Mesenchymal stem cell (in vitro differentiated cells and primary cell): ENCODE results near the gene NAA60.

Experiments used
- DNase-seq: peaks from one replicate; pipeline ENCODE4 v3.0.0-alpha.2; 2013
- H2AFZ ChIP-seq: one replicate; pipeline ENCODE4 v1.6.1; 2013; ENCODE audit warnings: low read depth, mild to moderate bottlenecking, control low read depth, inconsistent platforms, low read length, moderate library complexity
- H2AK5ac ChIP-seq: 2 replicates; pipeline ENCODE4 v1.6.1; 2013; ENCODE audit warnings: low read length, moderate library complexity, mild to moderate bottlenecking, inconsistent platforms; ENCODE audit not compliant: severe bottlenecking
- H2BK120ac ChIP-seq: one replicate; pipeline ENCODE4 v1.6.1; 2013; ENCODE audit warnings: low read depth, mild to moderate bottlenecking, inconsistent platforms, low read length, moderate library complexity
- H2BK12ac ChIP-seq, 2 experiments: one replicate each; pipeline ENCODE4 v1.6.1; 2013; ENCODE audit warnings: inconsistent platforms in 2 of 2, low read length in 2 of 2, mild to moderate bottlenecking in 2 of 2, moderate library complexity in 2 of 2, control low read depth in 1 of 2
- H2BK15ac ChIP-seq: one replicate; pipeline ENCODE4 v1.6.1; 2013; ENCODE audit warnings: mild to moderate bottlenecking, low read depth, inconsistent platforms; ENCODE audit not compliant: poor library complexity, severe bottlenecking
- H2BK5ac ChIP-seq: 2 replicates; pipeline ENCODE4 v1.6.1; 2013; ENCODE audit warnings: low read depth, mild to moderate bottlenecking, low read length, control low read depth, inconsistent platforms; ENCODE audit not compliant: poor library complexity, severe bottlenecking
- H3K14ac ChIP-seq, 2 experiments: one replicate each; pipeline ENCODE4 v1.6.1; 2013; ENCODE audit warnings: inconsistent platforms in 2 of 2, low read length in 2 of 2, control low read depth in 1 of 2, mild to moderate bottlenecking in 1 of 2, moderate library complexity in 1 of 2
- H3K18ac ChIP-seq, 2 experiments: one replicate each; pipeline ENCODE4 v1.6.1; 2013; ENCODE audit warnings: inconsistent platforms in 2 of 2, low read length in 2 of 2, control low read depth in 1 of 2, low read depth in 1 of 2, mild to moderate bottlenecking in 1 of 2
- H3K23ac ChIP-seq, 2 experiments: one replicate each; pipeline ENCODE4 v1.6.1; 2013; ENCODE audit warnings: inconsistent platforms in 2 of 2, low read length in 2 of 2, mild to moderate bottlenecking in 2 of 2, moderate library complexity in 2 of 2, control low read depth in 1 of 2
- H3K27ac ChIP-seq: 2 replicates; pipeline ENCODE4 v1.5.1; 2013; ENCODE audit warnings: mild to moderate bottlenecking, moderate library complexity, low read length, control low read depth, inconsistent platforms; ENCODE audit not compliant: poor library complexity, severe bottlenecking
- H3K27me3 ChIP-seq, 2 experiments: 2 replicates each; pipeline versions ENCODE4 v1.6.1 to v1.7.0; 2013; ENCODE audit warnings: low read length in 2 of 2, mild to moderate bottlenecking in 2 of 2, moderate library complexity in 2 of 2, control low read depth in 1 of 2, inconsistent platforms in 1 of 2; ENCODE audit not compliant: control insufficient read depth in 1 of 2, insufficient read depth in 1 of 2
- H3K36me3 ChIP-seq, 2 experiments: 2 replicates each; pipeline versions ENCODE4 v1.6.1 to v1.7.0; 2013; ENCODE audit warnings: low read length in 2 of 2, control low read depth in 1 of 2, inconsistent platforms in 1 of 2, low read depth in 1 of 2, mild to moderate bottlenecking in 1 of 2; ENCODE audit not compliant: insufficient read depth in 2 of 2, control insufficient read depth in 1 of 2
- H3K4ac ChIP-seq, 2 experiments: one replicate each; pipeline ENCODE4 v1.6.1; 2013; ENCODE audit warnings: inconsistent platforms in 2 of 2, low read length in 2 of 2, mild to moderate bottlenecking in 2 of 2, moderate library complexity in 2 of 2, control low read depth in 1 of 2, low read depth in 1 of 2
- H3K4me1 ChIP-seq: 2 replicates; pipeline ENCODE4 v1.6.1; 2013; ENCODE audit warnings: low read depth, low read length, control low read depth; ENCODE audit not compliant: control insufficient read depth, insufficient read depth
- H3K4me2 ChIP-seq: 2 replicates; pipeline ENCODE4 v1.6.1; 2013; ENCODE audit warnings: low read length, mild to moderate bottlenecking, inconsistent platforms; ENCODE audit not compliant: poor library complexity, severe bottlenecking
- H3K4me3 ChIP-seq, 2 experiments: 2 replicates each; pipeline versions ENCODE4 v1.5.1 to v1.7.0; 2013; ENCODE audit warnings: low read length in 2 of 2, mild to moderate bottlenecking in 2 of 2, control low read depth in 1 of 2, low read depth in 1 of 2; ENCODE audit not compliant: insufficient read depth in 1 of 2
- H3K79me1 ChIP-seq: replicated peaks from 2 replicates; pipeline ENCODE4 v1.6.1; 2013; ENCODE audit warnings: mild to moderate bottlenecking, control low read depth, low read length, inconsistent platforms; ENCODE audit not compliant: poor library complexity, severe bottlenecking
- H3K9ac ChIP-seq: 2 replicates; pipeline ENCODE4 v1.7.0; 2013; ENCODE audit warnings: mild to moderate bottlenecking, low read length, moderate library complexity
- H3K9me3 ChIP-seq: 2 replicates; pipeline ENCODE4 v1.7.0; 2013; ENCODE audit warnings: mild to moderate bottlenecking, low read length; ENCODE audit not compliant: control insufficient read depth
- H4K8ac ChIP-seq: one replicate; pipeline ENCODE4 v1.6.1; 2013; ENCODE audit warnings: inconsistent platforms, mild to moderate bottlenecking, low read length, moderate library complexity
- H4K91ac ChIP-seq: one replicate; pipeline ENCODE4 v1.6.1; 2013; ENCODE audit warnings: mild to moderate bottlenecking, low read length, inconsistent platforms
- WGBS: methylation state at CpG from one replicate; pipeline ENCODE4 v1.1.7; 2013; ENCODE audit warnings: mixed read lengths; 5-methylcytosine and 5-hydroxymethylcytosine counted together

NAA60 gene

DNA sequence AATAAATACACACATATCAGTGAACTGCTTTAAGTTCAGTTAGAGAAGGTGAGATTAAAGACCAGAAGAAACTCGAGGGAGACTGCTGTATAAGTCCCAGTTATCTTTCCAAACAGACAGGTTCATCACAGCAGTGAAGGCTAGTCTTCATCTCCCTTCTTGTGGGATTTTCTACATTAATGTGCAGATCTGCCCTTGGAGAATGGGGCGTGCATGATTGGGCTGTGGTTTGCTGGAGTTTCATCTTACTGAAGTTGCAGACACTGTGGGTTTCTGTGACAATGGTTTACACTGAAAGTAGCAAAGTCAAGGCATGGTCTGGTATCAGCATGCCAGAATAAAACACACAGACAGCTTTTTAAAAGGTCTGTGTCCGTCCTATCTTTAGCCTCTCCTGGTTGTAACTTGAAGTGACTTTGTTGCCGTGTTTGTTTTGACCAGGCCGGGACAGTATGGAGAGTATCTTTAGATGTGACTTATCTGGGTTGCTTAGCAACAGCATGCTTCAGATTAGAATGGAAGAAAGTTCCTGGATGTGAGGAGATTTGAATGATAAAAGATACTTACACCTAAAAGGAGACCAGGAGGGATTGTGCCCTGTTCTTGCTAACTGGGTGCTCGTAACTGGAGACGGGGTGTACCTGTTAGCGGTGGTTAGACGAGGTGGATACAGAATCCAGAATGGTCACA lies 16.1 kb downstream of the NAA60 start:
- H3K9me3 ChIP-seq: no peaks in the 10 kb centered on the region
- H3K36me3 ChIP-seq: no peaks in the 10 kb centered on the region
- H3K23ac ChIP-seq: no peak overlapping the region
- H2BK15ac ChIP-seq: no peak overlapping the region
- no peaks in the 10 kb centered on the region for H3K27me3 ChIP-seq
- peak overlapping the region in 1 of 2 experiments; percentile 97 for H3K4me3 ChIP-seq
- 57% methylated on average over 9 of the region's 9 CpGs for WGBS
- H3K4me2 ChIP-seq: peak overlapping the region; percentile 91
- H2BK120ac ChIP-seq: no peak overlapping the region
- no peak overlapping the region for H2BK12ac ChIP-seq
- peak; percentile 52 for DNase-seq
- H3K14ac ChIP-seq: no peak overlapping the region
- no peak overlapping the region for H3K18ac ChIP-seq
- no peak overlapping the region for H4K8ac ChIP-seq
- H3K79me1 ChIP-seq: peaks cover 1% of the 10 kb centered on the region
- H3K4me1 ChIP-seq: peaks cover 11% of the 10 kb centered on the region
- no peak overlapping the region for H3K4ac ChIP-seq
- peak overlapping the region; percentile 31 for H2AK5ac ChIP-seq
- no peak overlapping the region for H2BK5ac ChIP-seq
- peak overlapping the region; percentile 98 for H3K9ac ChIP-seq
- no peak overlapping the region for H2AFZ ChIP-seq
- no peak overlapping the region for H4K91ac ChIP-seq
- H3K27ac ChIP-seq: peak overlapping the region; percentile 96

GRCh38 chr16:3460121-3460520 lies 16.6 kb downstream of the NAA60 start:
- no peak overlapping the region for H2BK120ac ChIP-seq
- H3K79me1 ChIP-seq: peaks cover 1% of the 10 kb centered on the region
- H2AFZ ChIP-seq: no peak overlapping the region
- no peak overlapping the region for H2BK12ac ChIP-seq
- H3K4me2 ChIP-seq: peak overlapping the region; percentile 17
- H2BK5ac ChIP-seq: no peak overlapping the region
- peak overlapping the region; percentile 21 for H3K27ac ChIP-seq
- H3K9ac ChIP-seq: peak overlapping the region; percentile 98
- H3K36me3 ChIP-seq: no peaks in the 10 kb centered on the region
- H4K8ac ChIP-seq: no peak overlapping the region
- 60% methylated on average over 2 of the region's 7 CpGs for WGBS
- H3K14ac ChIP-seq: no peak overlapping the region
- no peak overlapping the region for H4K91ac ChIP-seq
- peaks cover 12% of the 10 kb centered on the region for H3K4me1 ChIP-seq
- no peak overlapping the region for H3K18ac ChIP-seq
- H3K9me3 ChIP-seq: no peaks in the 10 kb centered on the region
- no peaks in the 10 kb centered on the region for H3K27me3 ChIP-seq
- H3K23ac ChIP-seq: no peak overlapping the region
- no peak overlapping the region for H2BK15ac ChIP-seq
- peak overlapping the region; percentile 4 for H2AK5ac ChIP-seq
- no peak overlapping the region for H3K4ac ChIP-seq
- DNase-seq: peak; percentile 11
- H3K4me3 ChIP-seq: peak overlapping the region in 1 of 2 experiments; percentile 97

- no peaks in the 10 kb centered on the region for H3K9me3 ChIP-seq
- peaks cover 15% of the 10 kb centered on the region for H3K4me1 ChIP-seq
- no peak overlapping the region for H3K18ac ChIP-seq
- peaks cover 1% of the 10 kb centered on the region for H3K79me1 ChIP-seq
- H4K8ac ChIP-seq: no peak overlapping the region
- no peak for DNase-seq
- no peak overlapping the region for H3K4ac ChIP-seq
- H2BK5ac ChIP-seq: no peak overlapping the region
- peaks cover 3 to 4% of the 10 kb centered on the region in 2 experiments for H3K36me3 ChIP-seq
- no peaks in the 10 kb centered on the region for H3K27me3 ChIP-seq
- no peak overlapping the region for H2AFZ ChIP-seq
- H3K14ac ChIP-seq: no peak overlapping the region
- H3K23ac ChIP-seq: no peak overlapping the region
- H3K27ac ChIP-seq: no peak overlapping the region
- 98% methylated on average over 5 of the region's 8 CpGs for WGBS
- no peak overlapping the region for H2BK120ac ChIP-seq
- no peak overlapping the region for H3K4me3 ChIP-seq
- H2BK15ac ChIP-seq: no peak overlapping the region
- H2AK5ac ChIP-seq: no peak overlapping the region
- H4K91ac ChIP-seq: no peak overlapping the region
- no peak overlapping the region for H3K4me2 ChIP-seq
- H2BK12ac ChIP-seq: no peak overlapping the region
- H3K9ac ChIP-seq: no peak overlapping the region
These were observed 17.1 kb downstream of the NAA60 start for GRCh38 chr16:3460585-3460984.

DNA sequence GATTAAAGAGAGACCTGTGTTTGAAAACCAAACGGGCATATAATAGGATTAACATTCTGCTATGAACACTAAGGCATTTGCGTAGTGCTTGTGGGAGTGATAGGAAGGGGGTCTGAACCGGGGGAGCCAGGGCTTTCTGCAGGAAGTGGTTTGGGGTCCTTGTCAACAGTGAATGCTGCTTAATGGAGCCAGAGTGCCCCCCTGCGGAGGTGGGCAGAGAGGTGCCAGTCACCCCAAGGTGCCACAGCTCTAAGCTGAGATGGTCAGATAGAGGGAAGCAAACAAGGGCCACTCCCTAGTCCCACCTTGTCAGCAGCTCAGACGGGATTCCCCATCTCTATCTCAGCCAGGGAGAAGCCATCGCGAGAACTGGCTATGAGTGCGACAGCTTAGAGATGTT lies 17.7 kb downstream of the NAA60 start:
- Histone ChIP-seq H3K27ac (no peak overlapping the region), H3K4me3 (no peak overlapping the region), H2AFZ (no peak overlapping the region), H3K4me2 (no peak overlapping the region), H3K23ac (no peak overlapping the region), H3K18ac (no peak overlapping the region), H3K9ac (no peak overlapping the region), H3K27me3 (no peaks in the 10 kb centered on the region), H2BK120ac (no peak overlapping the region), H3K4ac (no peak overlapping the region), H3K4me1 (peaks cover 15% of the 10 kb centered on the region), H3K79me1 (no peaks in the 10 kb centered on the region), H2BK5ac (no peak overlapping the region), H2BK12ac (no peak overlapping the region), H3K36me3 (peaks cover 9 to 10% of the 10 kb centered on the region in 2 experiments), H2AK5ac (no peak overlapping the region), H4K91ac (no peak overlapping the region), H3K9me3 (no peaks in the 10 kb centered on the region), H3K14ac (no peak overlapping the region), H4K8ac (no peak overlapping the region), H2BK15ac (no peak overlapping the region)
- WGBS: 74% methylated on average over 5 of the region's 8 CpGs
- DNase-seq: no peak
